Panc1 (cell line): Measurements from ENCODE around the gene NACA2. TPM values are rescaled to one million over a fixed set of nuclear protein-coding genes. Genes with fewer than 3 reads are reported as not detected.

Experiments
- ATAC-seq: fragments of 200-7000 bp; cut with Tn5 transposase; 2 replicates; pipeline ENCODE4 v1.9.1; 2020; ENCODE audit warnings: mild to moderate bottlenecking, moderate library complexity
- BruUV-seq: library from RNA; stranded (reverse); fragments of 400-500 nt; replicated peaks from 2 replicates; lab custom pipeline; 2021; lab: Mats Ljungman, UMichigan
- CTCF ChIA-PET: fragments of 300-600 bp; sonication (Branson Sonifier 250); formaldehyde crosslinking; loops from one replicate; lab custom pipeline; 2022; ENCODE audit warnings: antibody characterized with exemption; lab: Charles Lee
- POLR2A ChIA-PET: fragments of 300-600 bp; sonication (Branson Sonifier 250); formaldehyde crosslinking; loops from one replicate; lab custom pipeline; 2022; ENCODE audit warnings: antibody characterized with exemption; lab: Charles Lee
- DNase-seq: peaks from one replicate; pipeline ENCODE4 v3.0.0-alpha.2; 2010; ENCODE audit warnings: low read depth, low spot score
- H3K27ac ChIP-seq: 2 replicates; pipeline ENCODE4 v1.5.1; 2011; ENCODE audit warnings: mild to moderate bottlenecking, low read length, inconsistent platforms
- H3K27me3 ChIP-seq: fragments of 200-500 bp; sonication (Bioruptor generic); 2 replicates; pipeline ENCODE4 v1.6.0; 2014; ENCODE audit warnings: low read length, inconsistent platforms; ENCODE audit not compliant: control insufficient read depth, insufficient read depth
- H3K36me3 ChIP-seq: fragments of 200-500 bp; sonication (Bioruptor generic); 2 replicates; pipeline ENCODE4 v1.5.1; 2014; ENCODE audit warnings: inconsistent platforms, mild to moderate bottlenecking, low read length, moderate library complexity; ENCODE audit not compliant: control insufficient read depth, insufficient read depth
- H3K4me1 ChIP-seq: 2 replicates; pipeline ENCODE4 v1.5.1; 2011; ENCODE audit warnings: inconsistent platforms, mild to moderate bottlenecking, low read length, moderate library complexity; ENCODE audit not compliant: control insufficient read depth, insufficient read depth
- H3K4me3 ChIP-seq, 2 experiments: 2 replicates each; pipeline ENCODE4 v1.5.1; 2011 to 2012; ENCODE audit warnings: low read depth in 2 of 2, low read length in 2 of 2, mild to moderate bottlenecking in 2 of 2, inconsistent platforms in 1 of 2, moderate library complexity in 1 of 2
- H3K9me3 ChIP-seq: fragments of 200-500 bp; sonication (Bioruptor generic); 2 replicates; pipeline ENCODE4 v1.5.1; 2014; ENCODE audit warnings: low read depth, mild to moderate bottlenecking, inconsistent platforms, low read length, moderate library complexity; ENCODE audit not compliant: control insufficient read depth, insufficient read depth
- POLR2AphosphoS5 ChIP-seq: IDR thresholded peaks from 2 replicates; pipeline ENCODE4 v1.6.1; 2012; ENCODE audit warnings: mild to moderate bottlenecking, low read depth, low read length, moderate library complexity
- SIN3A ChIP-seq: IDR thresholded peaks from 2 replicates; pipeline ENCODE4 v1.6.1; 2012; ENCODE audit warnings: low read depth, mild to moderate bottlenecking, low read length, moderate library complexity, borderline replicate concordance; ENCODE audit not compliant: insufficient read depth
- TCF7L2 ChIP-seq: IDR thresholded peaks from 2 replicates; pipeline ENCODE4 v1.6.1; 2011; ENCODE audit warnings: mild to moderate bottlenecking, low read depth, low read length, inconsistent platforms
- in situ Hi-C: cut with HindIII; loops from 2 replicates; pipeline ENCODE4 v1.10.0; 2016; ENCODE audit warnings: low sequenced_read_pairs, low pct_unique_long_range_greater_than_20kb
- intact Hi-C: fragments of 100-400 bp; cut with micrococcal nuclease; formaldehyde crosslinking; loops from one replicate; pipeline ENCODE4 v1.10.0; 2022; ENCODE audit not compliant: unreplicated experiment
- total RNA-seq: library from RNA; stranded (reverse); gene quantifications from one replicate; pipeline ENCODE4 v1.2.1, GENCODE V29; 2021; ENCODE audit not compliant: unreplicated experiment
- TF ChIP-seq, protein P1 (sequence below), 2 experiments: IDR thresholded peaks; 2 replicates each; pipeline ENCODE4 v1.6.1; 2011 to 2012; ENCODE audit warnings: low read depth in 2 of 2, control low read depth in 1 of 2, low read length in 1 of 2, mild to moderate bottlenecking in 1 of 2, moderate library complexity in 1 of 2; ENCODE audit not compliant: insufficient read depth in 1 of 2
- TF ChIP-seq, protein P2 (sequence below): fragments of 450-650 bp; IDR thresholded peaks from 2 replicates; pipeline ENCODE4 v1.5.1; 2017; ENCODE audit warnings: mild to moderate bottlenecking

NACA2 gene
- total RNA-seq, 1 experiment from 2014 or later = not detected

GRCh38 chr17:61599608-61600007, 8.6 kb upstream of the NACA2 start:
- CTCF ChIA-PET = no interaction called here

DNA sequence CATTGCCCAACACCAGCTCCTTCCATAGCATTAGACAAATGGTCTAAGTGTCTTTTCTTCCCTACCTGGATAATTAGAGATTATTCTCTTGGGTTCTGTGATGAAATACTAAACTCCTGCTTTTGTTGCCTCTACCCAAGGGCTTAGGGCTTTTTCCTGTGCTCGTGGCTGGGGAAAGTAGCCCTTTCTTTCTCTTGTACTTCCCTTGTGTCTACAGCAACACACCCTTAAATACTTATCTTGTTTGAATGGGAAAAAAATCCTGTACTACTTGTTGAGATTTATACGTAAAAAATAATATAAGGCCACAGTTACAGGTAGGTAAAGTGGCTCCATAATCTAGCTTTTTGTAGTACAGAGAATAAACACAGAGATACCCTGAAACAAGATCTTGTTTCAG, 7.0 kb upstream of the NACA2 start:
- no peak for ATAC-seq
- no peaks in the 10 kb centered on the region for H3K36me3 ChIP-seq
- intact Hi-C loops = no loop called here
- H3K4me1 ChIP-seq = no peaks in the 10 kb centered on the region
- in situ Hi-C loops = no loop called here
- TF ChIP-seq, protein P1, sequence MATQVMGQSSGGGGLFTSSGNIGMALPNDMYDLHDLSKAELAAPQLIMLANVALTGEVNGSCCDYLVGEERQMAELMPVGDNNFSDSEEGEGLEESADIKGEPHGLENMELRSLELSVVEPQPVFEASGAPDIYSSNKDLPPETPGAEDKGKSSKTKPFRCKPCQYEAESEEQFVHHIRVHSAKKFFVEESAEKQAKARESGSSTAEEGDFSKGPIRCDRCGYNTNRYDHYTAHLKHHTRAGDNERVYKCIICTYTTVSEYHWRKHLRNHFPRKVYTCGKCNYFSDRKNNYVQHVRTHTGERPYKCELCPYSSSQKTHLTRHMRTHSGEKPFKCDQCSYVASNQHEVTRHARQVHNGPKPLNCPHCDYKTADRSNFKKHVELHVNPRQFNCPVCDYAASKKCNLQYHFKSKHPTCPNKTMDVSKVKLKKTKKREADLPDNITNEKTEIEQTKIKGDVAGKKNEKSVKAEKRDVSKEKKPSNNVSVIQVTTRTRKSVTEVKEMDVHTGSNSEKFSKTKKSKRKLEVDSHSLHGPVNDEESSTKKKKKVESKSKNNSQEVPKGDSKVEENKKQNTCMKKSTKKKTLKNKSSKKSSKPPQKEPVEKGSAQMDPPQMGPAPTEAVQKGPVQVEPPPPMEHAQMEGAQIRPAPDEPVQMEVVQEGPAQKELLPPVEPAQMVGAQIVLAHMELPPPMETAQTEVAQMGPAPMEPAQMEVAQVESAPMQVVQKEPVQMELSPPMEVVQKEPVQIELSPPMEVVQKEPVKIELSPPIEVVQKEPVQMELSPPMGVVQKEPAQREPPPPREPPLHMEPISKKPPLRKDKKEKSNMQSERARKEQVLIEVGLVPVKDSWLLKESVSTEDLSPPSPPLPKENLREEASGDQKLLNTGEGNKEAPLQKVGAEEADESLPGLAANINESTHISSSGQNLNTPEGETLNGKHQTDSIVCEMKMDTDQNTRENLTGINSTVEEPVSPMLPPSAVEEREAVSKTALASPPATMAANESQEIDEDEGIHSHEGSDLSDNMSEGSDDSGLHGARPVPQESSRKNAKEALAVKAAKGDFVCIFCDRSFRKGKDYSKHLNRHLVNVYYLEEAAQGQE (IDR thresholded peaks at IDR 0.05; ENCODE audit: insufficient read depth in 1 of 2, low read depth in 2 of 2, low read length in 1 of 2) = no peak
- TF ChIP-seq TCF7L2 (no peak), SIN3A (no peak), POLR2AphosphoS5 (no peak)
- TF ChIP-seq, protein P2, sequence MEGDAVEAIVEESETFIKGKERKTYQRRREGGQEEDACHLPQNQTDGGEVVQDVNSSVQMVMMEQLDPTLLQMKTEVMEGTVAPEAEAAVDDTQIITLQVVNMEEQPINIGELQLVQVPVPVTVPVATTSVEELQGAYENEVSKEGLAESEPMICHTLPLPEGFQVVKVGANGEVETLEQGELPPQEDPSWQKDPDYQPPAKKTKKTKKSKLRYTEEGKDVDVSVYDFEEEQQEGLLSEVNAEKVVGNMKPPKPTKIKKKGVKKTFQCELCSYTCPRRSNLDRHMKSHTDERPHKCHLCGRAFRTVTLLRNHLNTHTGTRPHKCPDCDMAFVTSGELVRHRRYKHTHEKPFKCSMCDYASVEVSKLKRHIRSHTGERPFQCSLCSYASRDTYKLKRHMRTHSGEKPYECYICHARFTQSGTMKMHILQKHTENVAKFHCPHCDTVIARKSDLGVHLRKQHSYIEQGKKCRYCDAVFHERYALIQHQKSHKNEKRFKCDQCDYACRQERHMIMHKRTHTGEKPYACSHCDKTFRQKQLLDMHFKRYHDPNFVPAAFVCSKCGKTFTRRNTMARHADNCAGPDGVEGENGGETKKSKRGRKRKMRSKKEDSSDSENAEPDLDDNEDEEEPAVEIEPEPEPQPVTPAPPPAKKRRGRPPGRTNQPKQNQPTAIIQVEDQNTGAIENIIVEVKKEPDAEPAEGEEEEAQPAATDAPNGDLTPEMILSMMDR = no peak
- ChIA-PET POLR2A (no interaction called here), CTCF (no interaction called here)
- peaks cover 13% of the 10 kb centered on the region for H3K27me3 ChIP-seq
- no TSS peak for BruUV-seq
- no peaks in the 10 kb centered on the region for H3K9me3 ChIP-seq
- no peak for DNase-seq
- no peak overlapping the region for H3K4me3 ChIP-seq
- H3K27ac ChIP-seq = no peak overlapping the region

More at GRCh38 chr17:61599608-61600007, 8.6 kb upstream of the NACA2 start:
- Histone ChIP-seq H3K27me3 (peaks cover 13% of the 10 kb centered on the region), H3K36me3 (no peaks in the 10 kb centered on the region), H3K4me3 (no peak overlapping the region), H3K4me1 (no peaks in the 10 kb centered on the region), H3K9me3 (no peaks in the 10 kb centered on the region), H3K27ac (no peak overlapping the region)
- in situ Hi-C loops = no loop called here
- TF ChIP-seq, protein P2 = no peak
- no peak for TF ChIP-seq POLR2AphosphoS5
- TF ChIP-seq SIN3A = no peak
- TF ChIP-seq, protein P1 (IDR thresholded peaks at IDR 0.05; ENCODE audit: insufficient read depth in 1 of 2, low read depth in 2 of 2, low read length in 1 of 2) = no peak
- TF ChIP-seq TCF7L2 = no peak
- no TSS peak for BruUV-seq
- POLR2A ChIA-PET = interaction anchor here (0.6 kb wide), 1 partner anchor 460 kb away, joined by 3 read pairs; no protein-coding TSS in a partner anchor
- ATAC-seq = no peak
- intact Hi-C loops = no loop called here
- no peak for DNase-seq
